Stomach (tissue), 9 donors: ENCODE data around the gene FRMPD4. TPM values are rescaled to one million over a fixed set of nuclear protein-coding genes. Genes with fewer than 3 reads are reported as not detected.

Source experiments
- DNase-seq, 2 donors: peaks; one replicate each; pipeline versions ENCODE4 v3.0.0 to v3.0.0-alpha.2; 2013 to 2019
- H3K27ac ChIP-seq, 5 donors: fragments of 200-600 bp in 4 of 5; sonication (generic) in 4 of 5; one replicate each; pipeline ENCODE4 v1.5.1; 2013 to 2019; ENCODE audit warnings: mild to moderate bottlenecking in 1 of 5, moderate library complexity in 1 of 5
- H3K27me3 ChIP-seq, 3 donors: fragments of 200-600 bp; sonication (generic); one replicate each; pipeline ENCODE4 v1.5.1; 2017 to 2019; ENCODE audit warnings: mixed run types in 1 of 3
- H3K36me3 ChIP-seq, 4 donors: fragments of 200-600 bp; sonication (generic); 1 replicate in 3 of 4; 2 replicates in 1 of 4; pipeline ENCODE4 v1.5.1; 2016 to 2019
- H3K4me1 ChIP-seq, 4 donors: fragments of 200-600 bp; sonication (generic); one replicate each; pipeline ENCODE4 v1.5.1; 2016 to 2019
- H3K4me3 ChIP-seq, 4 donors: fragments of 200-600 bp; sonication (generic) in 3 of 4; one replicate each; pipeline ENCODE4 v1.5.1; 2016 to 2019; ENCODE audit warnings: mild to moderate bottlenecking in 1 of 4
- H3K9me3 ChIP-seq, 4 donors: fragments of 200-600 bp; sonication (generic); one replicate each; pipeline ENCODE4 v1.5.1; 2016 to 2019
- EP300 ChIP-seq: sonication (generic); formaldehyde crosslinking; IDR thresholded peaks from one replicate; pipeline ENCODE4 v1.6.1; 2017; ENCODE audit warnings: antibody characterized with exemption
- POLR2A ChIP-seq, 4 donors: fragments of 450-650 bp; IDR thresholded peaks; one replicate each; pipeline ENCODE4 v1.6.1; 2016; ENCODE audit warnings: antibody characterized with exemption in 4 of 4, control low read depth in 2 of 4, mild to moderate bottlenecking in 1 of 4, moderate library complexity in 1 of 4
- POLR2AphosphoS5 ChIP-seq, 3 donors: sonication (generic); formaldehyde crosslinking; IDR thresholded peaks; one replicate each; pipeline ENCODE4 v1.6.1; 2016; ENCODE audit warnings: antibody characterized with exemption in 3 of 3
- whole genome bisulfite sequencing, 5 donors: extraction: QIAGEN DNeasy Blood & Tissue Kit in 3 of 5; methylation state at CpG; one replicate each; pipeline versions ENCODE4 v1.1.5 to v1.1.7; 2013 to 2018; 5-methylcytosine and 5-hydroxymethylcytosine counted together
- intact Hi-C: fragments of 100-400 bp; cut with DNase I; formaldehyde crosslinking; loops from one replicate; pipeline ENCODE4 v1.15.1; 2023; ENCODE audit warnings: low total_unique reads
- polyA plus RNA-seq, 3 donors: library from polyadenylated mRNA; stranded (reverse); fragments of 200-250 nt; gene quantifications; one replicate each; pipeline ENCODE4 v1.2.3, GENCODE V29; 2013
- total RNA-seq, 5 donors: library from RNA; depleted of rRNA; stranded (reverse); fragments of >200 nt; gene quantifications; one replicate each; pipeline versions ENCODE4 v1.1.0 to v1.2.3, GENCODE V29; 2014 to 2016
- TF ChIP-seq, protein P1 (sequence below), 7 experiments: fragments of 450-650 bp in 4 of 7; fragments of 200-600 bp in 3 of 7; sonication (generic) in 3 of 7; IDR thresholded peaks; one replicate each; pipeline ENCODE4 v1.5.1; 2016 to 2019; ENCODE audit warnings: antibody characterized with exemption in 7 of 7, control low read depth in 2 of 7, mild to moderate bottlenecking in 1 of 7
- donor health status: healthy with polysubstance abuse.
- donor health status: Bipolar disorder and iron deficiency.
- donor health status: healthy.

FRMPD4 gene
- total and polyA plus RNA-seq, 8 donors, result 0.03 to 2.6 (median 0.55) TPM; not detected in 5

DNA sequence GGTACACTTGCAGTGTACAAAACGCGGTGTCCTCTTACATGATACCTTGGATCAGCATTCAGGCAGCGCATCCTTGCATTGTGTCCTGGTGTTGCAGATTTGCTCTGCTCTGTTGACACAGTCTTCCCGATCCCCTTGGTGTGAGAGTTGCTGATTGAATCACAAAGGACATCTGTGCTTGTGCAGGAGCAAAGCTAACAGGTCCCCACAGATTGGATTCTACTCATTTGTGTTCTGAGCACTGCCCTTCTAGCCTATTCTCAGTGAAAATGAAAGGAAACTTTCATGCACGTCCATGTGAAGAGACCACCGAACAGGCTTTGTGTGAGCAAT, 171.4 kb downstream of the FRMPD4 start:
- H3K27me3 ChIP-seq, result no peaks in the 10 kb centered on the region
- H3K4me3 ChIP-seq, result no peak overlapping the region
- DNase-seq, result no peak
- TF ChIP-seq, protein P1, sequence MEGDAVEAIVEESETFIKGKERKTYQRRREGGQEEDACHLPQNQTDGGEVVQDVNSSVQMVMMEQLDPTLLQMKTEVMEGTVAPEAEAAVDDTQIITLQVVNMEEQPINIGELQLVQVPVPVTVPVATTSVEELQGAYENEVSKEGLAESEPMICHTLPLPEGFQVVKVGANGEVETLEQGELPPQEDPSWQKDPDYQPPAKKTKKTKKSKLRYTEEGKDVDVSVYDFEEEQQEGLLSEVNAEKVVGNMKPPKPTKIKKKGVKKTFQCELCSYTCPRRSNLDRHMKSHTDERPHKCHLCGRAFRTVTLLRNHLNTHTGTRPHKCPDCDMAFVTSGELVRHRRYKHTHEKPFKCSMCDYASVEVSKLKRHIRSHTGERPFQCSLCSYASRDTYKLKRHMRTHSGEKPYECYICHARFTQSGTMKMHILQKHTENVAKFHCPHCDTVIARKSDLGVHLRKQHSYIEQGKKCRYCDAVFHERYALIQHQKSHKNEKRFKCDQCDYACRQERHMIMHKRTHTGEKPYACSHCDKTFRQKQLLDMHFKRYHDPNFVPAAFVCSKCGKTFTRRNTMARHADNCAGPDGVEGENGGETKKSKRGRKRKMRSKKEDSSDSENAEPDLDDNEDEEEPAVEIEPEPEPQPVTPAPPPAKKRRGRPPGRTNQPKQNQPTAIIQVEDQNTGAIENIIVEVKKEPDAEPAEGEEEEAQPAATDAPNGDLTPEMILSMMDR (IDR thresholded peaks at IDR 0.05), result no peak
- TF ChIP-seq POLR2A (IDR thresholded peaks at IDR 0.05) (no peak), POLR2AphosphoS5 (IDR thresholded peaks at IDR 0.05) (no peak), EP300 (no peak)
- H3K36me3 ChIP-seq, result no peaks in the 10 kb centered on the region
- H3K9me3 ChIP-seq, result no peaks in the 10 kb centered on the region
- intact Hi-C loops, result no loop called here
- H3K4me1 ChIP-seq, result no peaks in the 10 kb centered on the region
- 36 to 67% (median 39%) methylated on average over 6 of the region's 6 CpGs for WGBS, 5 donors
- no peak overlapping the region for H3K27ac ChIP-seq

- H3K27ac ChIP-seq, result no peak overlapping the region
- no peak overlapping the region for H3K4me3 ChIP-seq
- intact Hi-C loops, result no loop called here
- no peaks in the 10 kb centered on the region for H3K4me1 ChIP-seq
- H3K36me3 ChIP-seq, result no peaks in the 10 kb centered on the region
- no peaks in the 10 kb centered on the region for H3K27me3 ChIP-seq
- TF ChIP-seq, protein P1 (IDR thresholded peaks at IDR 0.05), result no peak
- no peak for TF ChIP-seq POLR2AphosphoS5 (IDR thresholded peaks at IDR 0.05)
- TF ChIP-seq EP300, result no peak
- TF ChIP-seq POLR2A (IDR thresholded peaks at IDR 0.05), result no peak
- no peak for DNase-seq
- no peaks in the 10 kb centered on the region for H3K9me3 ChIP-seq
These were observed 176.4 kb downstream of the FRMPD4 start for GRCh38 chrX:12314651-12315050.

- Histone ChIP-seq H3K27me3 (no peaks in the 10 kb centered on the region), H3K4me1 (no peaks in the 10 kb centered on the region), H3K4me3 (no peak overlapping the region), H3K36me3 (no peaks in the 10 kb centered on the region), H3K27ac (no peak overlapping the region), H3K9me3 (no peaks in the 10 kb centered on the region)
- TF ChIP-seq EP300 (no peak), POLR2A (IDR thresholded peaks at IDR 0.05) (no peak), POLR2AphosphoS5 (IDR thresholded peaks at IDR 0.05) (no peak)
- TF ChIP-seq, protein P1 (IDR thresholded peaks at IDR 0.05), result no peak
- 39 to 67% (median 49%) methylated on average over 2 of the region's 2 CpGs for WGBS, 5 donors
- DNase-seq, result no peak
- intact Hi-C loops, result no loop called here
These were observed 177.3 kb downstream of the FRMPD4 start for GRCh38 chrX:12315526-12315925.

- whole genome bisulfite sequencing, 5 donors, result 47 to 61% (median 49%) methylated on average over 5 of the region's 5 CpGs
These were observed 180.8 kb downstream of the FRMPD4 start for GRCh38 chrX:12319003-12319519.

More at GRCh38 chrX:12319003-12319519, 180.8 kb downstream of the FRMPD4 start:
- no peak for TF ChIP-seq POLR2A (IDR thresholded peaks at IDR 0.05)
- no peak for TF ChIP-seq POLR2AphosphoS5 (IDR thresholded peaks at IDR 0.05)
- TF ChIP-seq, protein P1 (IDR thresholded peaks at IDR 0.05), result no peak
- TF ChIP-seq EP300, result no peak
- intact Hi-C loops, result no loop called here
- no peaks in the 10 kb centered on the region for H3K27me3 ChIP-seq
- H3K4me3 ChIP-seq, result no peak overlapping the region
- no peaks in the 10 kb centered on the region for H3K36me3 ChIP-seq
- no peaks in the 10 kb centered on the region for H3K4me1 ChIP-seq
- DNase-seq, result no peak
- H3K9me3 ChIP-seq, result no peaks in the 10 kb centered on the region
- no peak overlapping the region for H3K27ac ChIP-seq
